Measurements from ENCODE around the gene DNM3. TPM values are rescaled to one million over a fixed set of nuclear protein-coding genes. Genes with fewer than 3 reads are reported as not detected.

Gene DNM3
- total and polyA plus RNA-seq, 2 of the 8 experiments (the other 6 are each of a cell fraction or from before 2014, with no cell fraction given): 2.0 to 8.5 TPM

- DNase-seq (ENCODE audit: low read depth in 1 of 2, low spot score in 2 of 2) (no peak), FAIRE-seq (no peak)
- Histone ChIP-seq H2BK5ac (ENCODE audit: low read depth, low read length) (no peak overlapping the region), H4K20me1 (replicated peaks in 1 of 2; ENCODE audit: control insufficient read depth in 1 of 2, insufficient read depth in 2 of 2, low read length in 2 of 2) (no peaks in the 10 kb centered on the region), H3K56ac (replicated peaks; ENCODE audit: insufficient read length, low read depth, low read length) (no peak overlapping the region), H3K9me3 (ENCODE audit: insufficient read depth in 2 of 2, low read depth in 1 of 2, low read length in 1 of 2) (no peaks in the 10 kb centered on the region), H3K18ac (ENCODE audit: extremely low read depth, low read length) (no peak overlapping the region), H3K14ac (ENCODE audit: insufficient read length) (no peak overlapping the region), H3K36me3 (ENCODE audit: control insufficient read depth in 2 of 4, insufficient read depth in 4 of 4, low read length in 3 of 4) (no peaks in the 10 kb centered on the region), H4K91ac (replicated peaks; ENCODE audit: insufficient read length, low read length) (no peak overlapping the region), H3K79me2 (ENCODE audit: control insufficient read depth in 1 of 2, insufficient read depth in 2 of 2, low read length in 2 of 2) (no peaks in the 10 kb centered on the region), H2BK120ac (replicated peaks; ENCODE audit: low read depth, low read length) (no peak overlapping the region), H3K4me1 (replicated peaks in 1 of 4; ENCODE audit: control insufficient read depth in 3 of 4, insufficient read depth in 4 of 4, low read length in 3 of 4) (no peaks in the 10 kb centered on the region), H3K27me3 (replicated peaks in 1 of 4; ENCODE audit: control insufficient read depth in 3 of 4, extremely low read depth in 1 of 4, insufficient read depth in 3 of 4, low read length in 3 of 4) (no peaks in the 10 kb centered on the region), H2BK15ac (ENCODE audit: low read length) (no peak overlapping the region), H2BK12ac (ENCODE audit: low read depth, low read length) (no peak overlapping the region), H3K23ac (ENCODE audit: insufficient read length) (no peak overlapping the region), H3K9ac (replicated peaks in 1 of 4; ENCODE audit: extremely low read depth in 1 of 4, low read depth in 3 of 4, low read length in 3 of 4) (no peak overlapping the region), H3K4ac (replicated peaks; ENCODE audit: insufficient read length, low read depth, low read length) (no peak overlapping the region), H3K23me2 (ENCODE audit: low read depth, low read length) (no peaks in the 10 kb centered on the region), H4K5ac (ENCODE audit: insufficient read length, low read depth, low read length) (no peak overlapping the region), H3K4me3 (ENCODE audit: extremely low read depth in 1 of 4, insufficient read depth in 2 of 4, low read depth in 3 of 4, low read length in 4 of 4) (no peak overlapping the region), H2AK5ac (ENCODE audit: low read depth, low read length) (no peak overlapping the region), H2BK20ac (ENCODE audit: low read length) (no peak overlapping the region), H3K79me1 (ENCODE audit: low read depth, low read length) (no peaks in the 10 kb centered on the region), H3K27ac (ENCODE audit: low read depth, low read length) (no peak overlapping the region), H4K8ac (ENCODE audit: extremely low read depth, insufficient read depth, low read length) (no peak overlapping the region), H3K4me2 (ENCODE audit: insufficient read depth in 1 of 2, low read depth in 2 of 2, low read length in 2 of 2) (no peak overlapping the region), H2AFZ (ENCODE audit: low read length) (no peak overlapping the region)
- CTCF ChIA-PET (ENCODE audit: partially characterized antibody): no interaction called here
- WGBS, 2 experiments (ENCODE audit: extremely low coverage in 1 of 2, insufficient coverage in 1 of 2, insufficient read length in 1 of 2, insufficient replicate concordance in 2 of 2, low coverage in 1 of 2, low lambda C conversion rate in 2 of 2, missing lambda C conversion rate in 1 of 2): 90% methylated on average over 3 of the region's 3 CpGs; no CpG with 5 or more reads in 1 of the 2 experiments
- TF ChIP-seq POU5F1 (IDR thresholded peaks at IDR 0.05; ENCODE audit: low read depth, low read length) (no peak), HDAC2 (IDR thresholded peaks at IDR 0.05; ENCODE audit: borderline replicate concordance in 1 of 2, low read depth in 2 of 2, low read length in 2 of 2) (no peak), GABPA (IDR thresholded peaks at IDR 0.05; ENCODE audit: borderline replicate concordance, insufficient read depth, low read length) (no peak), TAF1 (IDR thresholded peaks at IDR 0.05; ENCODE audit: low read depth, low read length) (no peak), SIRT6 (IDR thresholded peaks at IDR 0.05; ENCODE audit: low read length) (no peak), KDM1A (IDR thresholded peaks at IDR 0.05; ENCODE audit: borderline replicate concordance, low read length) (no peak), RFX5 (IDR thresholded peaks at IDR 0.05; ENCODE audit: borderline replicate concordance, low read depth, low read length) (no peak), TCF12 (IDR thresholded peaks at IDR 0.05; ENCODE audit: low read depth, low read length) (no peak), CTBP2 (IDR thresholded peaks at IDR 0.05; ENCODE audit: borderline replicate concordance, insufficient read depth, insufficient read length, low read length) (no peak), SP2 (IDR thresholded peaks at IDR 0.05; ENCODE audit: low read length) (no peak), SP4 (IDR thresholded peaks at IDR 0.05; ENCODE audit: low read length) (no peak), MAFK (IDR thresholded peaks at IDR 0.05; ENCODE audit: low read depth, low read length) (no peak), SUZ12 (IDR thresholded peaks at IDR 0.05; ENCODE audit: low read length) (no peak)
- POLR2A ChIA-PET (ENCODE audit: partially characterized antibody): no interaction called here
Observed at GRCh38 chr1:172268237-172268636, 426.9 kb downstream of the DNM3 start.

All from H1 (cell line).